Stimulated activated CD4-positive, alpha-beta T cell treated with anti-CD3 and anti-CD28 coated beads, Interleukin-4, amount 100 ng/mL, for 4 hours (primary cell): ENCODE measurements around the gene MEGF11.

Source experiments
- DNase-seq, 2 experiments: peaks; one replicate each; pipeline ENCODE4 v3.0.0-alpha.2; 2020

The MEGF11 gene

GRCh38 chr15:65960586-65960985 lies 293.0 kb downstream of the MEGF11 start:
- no peak for DNase-seq

GRCh38 chr15:65958835-65959234 lies 294.7 kb downstream of the MEGF11 start:
- DNase-seq = no peak

DNA sequence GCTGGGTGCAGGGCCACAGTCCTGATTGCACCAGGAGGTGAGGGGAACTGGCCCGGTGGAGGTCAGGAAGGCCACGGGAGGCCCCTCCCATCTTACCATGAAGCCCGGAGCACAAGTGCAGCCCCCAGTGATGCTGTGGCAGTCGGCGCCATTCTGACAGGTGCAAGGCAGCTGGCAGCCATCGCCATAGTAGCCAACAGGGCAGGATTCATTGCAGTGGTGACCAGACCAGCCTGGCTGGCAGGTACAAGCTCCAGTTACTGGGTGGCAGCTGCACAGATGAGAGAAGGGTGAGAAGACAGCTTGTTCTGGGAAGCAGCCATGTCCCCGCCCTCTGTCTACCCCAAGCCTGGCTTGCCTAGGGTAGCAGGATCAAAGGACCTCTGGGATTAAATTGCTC lies 296.1 kb downstream of the MEGF11 start:
- DNase-seq = no peak

- DNase-seq = no peak
Measured at GRCh38 chr15:65956899-65957298, 296.7 kb downstream of the MEGF11 start.

GRCh38 chr15:65956307-65956706 lies 297.2 kb downstream of the MEGF11 start:
- DNase-seq = no peak

- no peak for DNase-seq
Measured at GRCh38 chr15:65954289-65954741, 299.2 kb downstream of the MEGF11 start.

DNA sequence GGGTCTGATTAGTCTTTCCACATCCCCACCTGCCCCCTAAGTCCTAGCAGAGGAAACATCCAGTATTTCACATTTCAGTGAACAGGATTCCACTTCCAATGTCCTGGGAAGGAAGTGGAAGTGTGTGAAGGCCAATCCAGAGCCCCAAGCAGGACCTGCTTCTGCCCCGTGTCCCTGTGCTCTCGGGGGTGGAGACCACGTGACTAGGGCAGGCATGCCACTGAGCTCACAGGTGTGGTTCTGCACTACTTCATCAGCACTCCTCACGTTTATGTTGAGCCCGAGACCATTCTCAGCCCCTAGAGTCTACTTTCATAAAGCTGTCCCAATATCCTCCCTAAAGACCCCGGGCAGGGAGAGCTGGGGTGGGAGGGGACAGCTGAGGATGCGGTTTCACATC lies 299.9 kb downstream of the MEGF11 start:
- no peak for DNase-seq

DNA sequence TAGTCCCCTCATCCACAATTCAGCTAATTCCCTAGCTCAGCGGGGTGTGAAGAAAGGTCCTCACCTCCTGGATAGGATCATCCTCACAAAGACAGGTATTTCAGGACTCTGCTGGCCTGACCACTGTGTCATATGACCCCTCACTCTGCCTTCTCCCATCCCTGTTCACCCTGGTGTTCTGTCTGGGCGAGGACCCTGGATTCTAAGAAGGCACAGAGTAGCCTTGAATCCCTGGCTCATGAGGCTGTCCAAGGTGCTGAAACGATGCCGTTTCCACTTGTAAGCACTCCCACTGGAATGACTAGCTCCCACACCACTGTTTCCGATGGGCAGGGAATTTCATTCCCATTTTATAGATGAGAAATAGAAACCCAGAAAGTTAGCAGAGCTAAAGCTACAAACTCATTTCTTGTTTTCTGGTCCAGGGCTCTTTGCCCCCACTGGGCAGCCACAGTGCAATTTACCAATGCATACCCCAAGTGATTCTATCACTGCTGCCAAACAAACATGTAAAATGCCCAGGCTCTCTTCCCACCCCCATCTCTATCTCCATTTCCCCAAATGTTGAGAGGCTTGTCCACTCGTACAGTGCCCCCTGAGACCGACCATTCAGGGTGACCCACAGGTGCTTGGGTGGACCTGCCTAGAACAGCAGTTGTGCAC lies 301.0 kb downstream of the MEGF11 start:
- no peak for DNase-seq

DNA sequence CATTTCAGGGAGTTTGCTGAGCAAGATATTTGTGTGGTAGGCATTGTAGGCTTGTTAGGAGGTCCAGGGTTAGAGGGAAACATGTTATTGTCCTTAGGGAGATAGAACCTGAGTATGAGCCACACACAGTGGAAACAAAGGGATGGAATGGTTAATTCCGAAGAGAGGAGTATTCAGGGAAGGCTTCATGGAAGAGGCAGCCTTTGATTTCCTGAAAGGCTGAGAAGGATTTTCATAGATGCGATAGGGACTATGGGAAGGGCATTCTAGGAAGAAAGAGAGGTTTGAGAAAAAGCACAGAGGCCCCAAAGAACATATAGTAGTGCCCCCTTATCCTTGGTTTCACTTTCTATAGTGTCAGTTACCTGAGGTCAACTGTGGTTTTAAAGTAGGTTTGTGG lies 302.5 kb downstream of the MEGF11 start:
- DNase-seq = no peak

GRCh38 chr15:65949491-65949890 lies 304.1 kb downstream of the MEGF11 start:
- DNase-seq = no peak

DNA sequence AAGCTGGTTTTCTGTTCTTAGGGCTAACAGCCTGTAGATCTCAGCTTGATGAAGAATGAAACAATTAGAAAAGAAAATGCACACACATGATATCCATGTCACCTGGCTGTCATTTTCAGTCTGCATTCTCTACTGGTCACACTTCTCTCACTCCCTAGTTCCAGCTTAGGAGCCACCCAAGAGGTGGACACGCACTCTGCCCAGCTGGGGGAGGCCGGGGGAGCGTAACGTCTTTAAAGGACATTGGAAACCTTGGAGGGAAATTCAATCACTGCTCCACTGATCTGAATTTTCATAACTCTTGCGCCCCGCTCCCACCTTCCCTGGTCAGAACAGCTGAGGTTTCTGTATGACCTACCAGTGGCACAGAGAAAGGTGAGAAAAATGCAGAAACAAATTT lies 304.5 kb downstream of the MEGF11 start:
- no peak for DNase-seq

DNA sequence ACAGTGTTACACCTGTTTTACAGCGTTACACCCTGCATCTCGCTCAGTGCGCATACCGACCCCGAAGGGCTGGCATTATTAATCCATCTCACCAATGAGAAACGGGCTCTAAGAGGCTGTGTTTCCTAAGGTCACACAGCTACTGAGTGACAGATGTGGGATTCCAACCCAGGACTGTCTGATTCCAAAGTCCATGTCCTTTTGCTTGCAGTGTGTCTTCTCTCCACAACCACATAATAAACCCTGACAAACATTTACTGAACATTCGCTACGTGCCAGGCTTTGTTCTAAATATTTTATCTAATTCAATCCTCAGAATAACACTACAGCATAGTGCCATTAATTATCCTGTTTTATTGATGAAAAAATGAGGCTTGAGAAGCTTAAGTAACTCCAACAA lies 305.2 kb downstream of the MEGF11 start:
- no peak for DNase-seq

DNA sequence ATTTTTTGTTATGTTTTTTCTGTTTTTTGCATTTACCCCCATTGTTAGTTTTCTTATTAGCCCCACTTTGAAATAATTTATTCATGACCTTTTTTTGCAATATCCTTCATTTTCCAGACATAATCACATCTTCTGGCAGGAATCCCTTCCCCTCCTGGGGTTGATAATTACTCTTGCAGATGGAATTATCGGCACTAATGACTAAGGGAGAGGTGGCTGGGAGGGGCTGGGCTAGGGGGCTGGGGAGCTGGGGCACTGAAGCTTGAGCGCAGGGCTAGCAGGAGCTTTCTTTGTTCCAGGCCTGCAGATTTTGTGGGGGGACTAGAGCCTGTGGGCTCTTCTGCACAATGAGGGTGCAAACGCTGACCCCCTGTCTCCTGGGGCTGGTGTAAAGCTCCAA lies 306.5 kb downstream of the MEGF11 start:
- DNase-seq = no peak

GRCh38 chr15:65945616-65946015 lies 307.9 kb downstream of the MEGF11 start:
- no peak for DNase-seq

DNA sequence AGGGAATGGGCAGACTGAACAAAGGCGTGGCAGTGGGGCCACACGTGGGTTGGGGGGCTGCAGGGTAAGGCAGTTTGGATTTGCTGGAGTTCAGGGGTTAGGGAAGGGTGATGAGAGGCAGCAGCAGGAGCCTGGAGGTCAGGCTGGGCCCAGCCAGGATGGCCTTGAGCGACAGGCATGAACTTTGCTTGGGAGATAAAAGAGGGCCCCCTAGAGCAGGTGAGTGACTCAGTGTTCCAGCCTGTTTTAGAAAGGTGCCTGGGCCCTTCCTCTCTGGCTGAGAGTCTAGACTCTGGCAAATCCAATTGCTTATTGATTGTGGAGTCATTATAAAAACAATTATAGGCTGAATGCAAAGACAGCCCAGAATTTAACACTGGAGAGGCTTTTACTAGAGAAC lies 309.1 kb downstream of the MEGF11 start:
- no peak for DNase-seq

DNA sequence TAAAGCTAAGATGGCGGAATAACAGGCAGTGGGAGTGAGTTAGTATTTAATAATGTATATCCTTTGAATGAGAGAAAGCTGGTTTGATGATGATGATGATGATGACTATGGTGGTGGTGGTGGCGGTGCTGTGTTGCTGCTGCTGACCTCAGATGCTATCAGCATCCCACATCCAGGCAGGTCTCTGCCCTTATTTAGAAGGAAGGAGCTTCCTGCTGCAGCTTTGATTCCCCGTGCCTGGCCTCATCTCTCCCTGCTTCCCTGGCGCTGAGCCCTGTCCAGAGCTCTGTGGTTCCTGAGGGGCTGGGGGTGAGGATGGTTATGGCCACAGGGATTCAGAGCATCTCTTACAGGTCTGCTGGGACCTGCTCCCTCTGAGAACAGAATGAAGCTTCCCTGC lies 311.1 kb downstream of the MEGF11 start:
- DNase-seq = no peak

DNA sequence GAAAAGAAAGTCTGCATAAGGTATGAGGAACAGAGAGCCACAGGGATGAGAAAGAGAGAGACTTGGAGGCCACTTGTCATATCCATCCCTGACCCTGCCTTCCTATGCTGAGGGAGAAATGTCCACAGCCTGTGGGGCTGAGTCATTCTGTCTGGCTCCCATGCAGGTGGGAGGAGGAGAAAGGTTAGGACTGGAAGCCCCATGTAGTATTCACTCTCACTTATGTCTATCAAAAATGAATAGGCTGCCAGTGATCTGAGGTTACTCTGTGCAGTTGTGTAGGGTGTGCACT lies 313.0 kb downstream of the MEGF11 start:
- no peak for DNase-seq

GRCh38 chr15:65939901-65940617 lies 313.5 kb downstream of the MEGF11 start:
- DNase-seq = no peak

DNA sequence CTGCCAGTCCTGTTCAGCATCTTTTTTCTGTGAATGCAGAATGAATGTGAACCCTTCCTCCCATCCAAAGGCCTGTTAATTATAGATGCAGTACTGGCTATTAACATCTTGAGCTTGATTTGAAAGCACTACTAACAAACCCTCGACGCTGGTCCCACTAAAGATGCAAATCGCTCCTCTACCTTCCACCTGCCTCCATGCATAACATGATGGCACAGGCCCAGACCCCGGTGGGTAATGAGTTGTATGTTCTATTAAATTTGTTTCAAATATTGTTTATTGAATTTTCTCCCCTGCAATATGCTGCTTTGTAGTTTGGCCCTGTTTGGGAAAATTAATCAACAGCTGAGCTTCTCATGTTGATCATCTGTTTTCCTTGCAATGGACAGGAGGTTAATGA lies 314.9 kb downstream of the MEGF11 start:
- no peak for DNase-seq

GRCh38 chr15:65937476-65937875 lies 316.1 kb downstream of the MEGF11 start:
- DNase-seq = no peak

- DNase-seq = no peak
Measured at GRCh38 chr15:65937054-65937453, 316.5 kb downstream of the MEGF11 start.

GRCh38 chr15:65936282-65936681 lies 317.3 kb downstream of the MEGF11 start:
- no peak for DNase-seq

GRCh38 chr15:65935391-65935790 lies 318.2 kb downstream of the MEGF11 start:
- DNase-seq = no peak

- DNase-seq = no peak
Measured at GRCh38 chr15:65931221-65931620, 322.3 kb downstream of the MEGF11 start.

- DNase-seq = no peak
Measured at GRCh38 chr15:65930134-65930533, 323.4 kb downstream of the MEGF11 start.
